CD14-positive monocyte (primary cell): ENCODE measurements around the gene FUZ. TPM values are rescaled to one million over a fixed set of nuclear protein-coding genes. Genes with fewer than 3 reads are reported as not detected.
A peak's percentile ranks its signal among the peaks of the same experiment; 100 is the strongest.

Experiments
- DNase-seq, 3 donors: peaks; one replicate each; pipeline ENCODE4 v3.0.0-alpha.2; 2011 to 2022
- H2AFZ ChIP-seq: 2 replicates; pipeline ENCODE4 v1.6.0; 2012; ENCODE audit warnings: mild to moderate bottlenecking, low read depth, low read length, inconsistent platforms; ENCODE audit not compliant: insufficient read depth, poor library complexity, severe bottlenecking
- H3K27ac ChIP-seq, 2 donors: 1 replicate in 1 of 2; 2 replicates in 1 of 2; pipeline ENCODE4 v1.5.1; 2012 to 2013; ENCODE audit warnings: low read length in 2 of 2, control low read depth in 1 of 2, inconsistent platforms in 1 of 2, low read depth in 1 of 2, mild to moderate bottlenecking in 1 of 2
- H3K27me3 ChIP-seq, 2 donors: one replicate each; pipeline versions ENCODE4 v1.6.0 to v1.6.1; 2011 to 2013; ENCODE audit warnings: low read length in 2 of 2; ENCODE audit not compliant: control insufficient read depth in 2 of 2, insufficient read depth in 2 of 2
- H3K36me3 ChIP-seq, 2 donors: replicated peaks in 1 of 2; 1 replicate in 1 of 2; 2 replicates in 1 of 2; pipeline versions ENCODE4 v1.5.1 to v1.6.1; 2012 to 2013; ENCODE audit warnings: low read length in 2 of 2, control low read depth in 1 of 2, inconsistent platforms in 1 of 2, mild to moderate bottlenecking in 1 of 2; ENCODE audit not compliant: insufficient read depth in 2 of 2, control insufficient read depth in 1 of 2
- H3K4me1 ChIP-seq, 2 donors: 1 replicate in 1 of 2; 2 replicates in 1 of 2; pipeline versions ENCODE4 v1.5.1 to v1.6.1; 2012 to 2013; ENCODE audit warnings: low read length in 2 of 2, control low read depth in 1 of 2, inconsistent platforms in 1 of 2, mild to moderate bottlenecking in 1 of 2, moderate library complexity in 1 of 2; ENCODE audit not compliant: insufficient read depth in 2 of 2, control insufficient read depth in 1 of 2
- H3K4me2 ChIP-seq: replicated peaks from 2 replicates; pipeline ENCODE3; 2012; ENCODE audit warnings: low read length, moderate library complexity, mild to moderate bottlenecking; ENCODE audit not compliant: poor library complexity, severe bottlenecking; ENCODE audit errors: extremely low read depth
- H3K4me3 ChIP-seq, 3 experiments: fragments of 200-600 bp in 1 of 3; sonication (generic) in 1 of 3; replicated peaks in 1 of 3; 1 replicate in 2 of 3; 2 replicates in 1 of 3; pipeline ENCODE4 v1.5.1; 2011 to 2013; ENCODE audit warnings: low read length in 3 of 3, mild to moderate bottlenecking in 3 of 3, control low read depth in 2 of 3, low read depth in 2 of 3, inconsistent platforms in 1 of 3, moderate library complexity in 1 of 3
- H3K79me2 ChIP-seq: 2 replicates; pipeline ENCODE4 v1.6.0; 2012; ENCODE audit warnings: mild to moderate bottlenecking, control low read depth, inconsistent platforms, low read length, moderate library complexity; ENCODE audit not compliant: insufficient read depth
- H3K9ac ChIP-seq: 2 replicates; pipeline ENCODE4 v1.6.0; 2017; ENCODE audit warnings: low read length, mild to moderate bottlenecking; ENCODE audit not compliant: insufficient read depth, poor library complexity, severe bottlenecking
- H3K9me3 ChIP-seq, 2 donors: replicated peaks in 1 of 2; 1 replicate in 1 of 2; 2 replicates in 1 of 2; pipeline versions ENCODE4 v1.5.1 to v1.6.1; 2012 to 2013; ENCODE audit warnings: low read length in 2 of 2, control low read depth in 1 of 2; ENCODE audit not compliant: control insufficient read depth in 1 of 2, insufficient read depth in 1 of 2
- H4K20me1 ChIP-seq: 2 replicates; pipeline ENCODE4 v1.6.0; 2012; ENCODE audit warnings: mild to moderate bottlenecking, low read length, control low read depth, moderate library complexity; ENCODE audit not compliant: insufficient read depth
- H3K27ac Mint-ChIP-seq, 7 donors: one replicate each; pipeline ENCODE4 v1.8.0; 2020; ENCODE audit warnings: mild to moderate bottlenecking in 7 of 7, mixed read lengths in 7 of 7, moderate library complexity in 6 of 7, inconsistent platforms in 2 of 7
- H3K27me3 Mint-ChIP-seq, 3 donors: one replicate each; pipeline ENCODE4 v1.8.0; 2021 to 2022; ENCODE audit warnings: low read depth in 3 of 3, mild to moderate bottlenecking in 3 of 3, mixed read lengths in 3 of 3, moderate library complexity in 3 of 3, inconsistent platforms in 1 of 3
- H3K36me3 Mint-ChIP-seq, 2 donors: one replicate each; pipeline ENCODE4 v1.8.0; 2020; ENCODE audit warnings: mixed read lengths in 2 of 2, inconsistent platforms in 1 of 2, mild to moderate bottlenecking in 1 of 2
- H3K4me1 Mint-ChIP-seq: one replicate; pipeline ENCODE4 v1.8.0; 2020; ENCODE audit warnings: mild to moderate bottlenecking, mixed read lengths
- H3K4me3 Mint-ChIP-seq, 2 donors: one replicate each; pipeline ENCODE4 v1.8.0; 2020; ENCODE audit warnings: mild to moderate bottlenecking in 2 of 2, mixed read lengths in 2 of 2, moderate library complexity in 1 of 2
- H3K9me3 Mint-ChIP-seq, 7 donors: one replicate each; pipeline ENCODE4 v1.8.0; 2020 to 2022; ENCODE audit warnings: mixed read lengths in 7 of 7, mild to moderate bottlenecking in 6 of 7, moderate library complexity in 6 of 7, inconsistent platforms in 2 of 7
- CTCF ChIP-seq: fragments of 200-600 bp; IDR thresholded peaks from one replicate; pipeline ENCODE4 v1.8.0; 2022; ENCODE audit warnings: antibody characterized with exemption, mild to moderate bottlenecking
- WGBS: methylation state at CpG from one replicate; pipeline ENCODE4 v1.1.5; 2013; ENCODE audit warnings: missing lambda C conversion rate; ENCODE audit not compliant: insufficient coverage; 5-methylcytosine and 5-hydroxymethylcytosine counted together
- intact Hi-C, 2 donors: fragments of 100-400 bp; cut with micrococcal nuclease; formaldehyde crosslinking; loops; one replicate each; pipeline versions ENCODE4 v1.15.0 to v1.15.1; 2023
- polyA plus RNA-seq, 3 donors: library from polyadenylated mRNA; depleted of rRNA in 1 of 3; unstranded in 2 of 3; stranded (reverse) in 1 of 3; fragments of 300-500 nt in 2 of 3; fragments of >200 nt in 1 of 3; fragmentation: Illumina TruSeq in 2 of 3; gene quantifications; 1 replicate in 2 of 3; 2 replicates in 1 of 3; pipeline ENCODE4 v1.2.3, GENCODE V29; 2012 to 2021

FUZ gene
- polyA plus RNA-seq, 3 donors, result 5.3 to 16.7 (median 5.3) TPM

- no peak for TF ChIP-seq CTCF
- Mint-ChIP-seq H3K36me3 (peaks cover 73 to 83% of the 10 kb centered on the region in 2 donors), H3K27ac (peak overlapping the region in 1 of 7 donors; percentile 1), H3K4me1 (peaks cover 14% of the 10 kb centered on the region), H3K4me3 (no peak overlapping the region), H3K27me3 (no peaks in the 10 kb centered on the region), H3K9me3 (peaks cover 0 to 3% (median 0%) of the 10 kb centered on the region in 7 donors)
- H3K9me3 ChIP-seq, result no peaks in the 10 kb centered on the region
- H3K9ac ChIP-seq, result no peak overlapping the region
- H2AFZ ChIP-seq, result no peak overlapping the region
- H4K20me1 ChIP-seq, result peaks cover 9% of the 10 kb centered on the region
- H3K4me1 ChIP-seq, result peaks cover 10 to 12% of the 10 kb centered on the region in 2 donors
- peaks cover 73 to 91% of the 10 kb centered on the region in 2 donors for H3K36me3 ChIP-seq
- WGBS, result 90% methylated on average over 4 of the region's 5 CpGs
- no peak overlapping the region for H3K4me3 ChIP-seq
- H3K79me2 ChIP-seq, result no peaks in the 10 kb centered on the region
- no peak for DNase-seq
- no peak overlapping the region for H3K4me2 ChIP-seq
- H3K27ac ChIP-seq, result no peak overlapping the region
- intact Hi-C loops, result no loop called here
- H3K27me3 ChIP-seq, result no peaks in the 10 kb centered on the region
Measured at GRCh38 chr19:49837009-49837310, 23.9 kb upstream of the FUZ start.

GRCh38 chr19:49836176-49837008 lies 23.3 kb upstream of the FUZ start:
- Histone ChIP-seq H3K27me3 (no peaks in the 10 kb centered on the region), H3K27ac (no peak overlapping the region), H3K79me2 (no peaks in the 10 kb centered on the region), H3K9ac (no peak overlapping the region), H3K36me3 (peaks cover 78 to 97% of the 10 kb centered on the region in 2 donors), H2AFZ (no peak overlapping the region), H3K4me2 (no peak overlapping the region), H3K4me3 (no peak overlapping the region), H3K9me3 (no peaks in the 10 kb centered on the region), H4K20me1 (peaks cover 15% of the 10 kb centered on the region), H3K4me1 (peaks cover 16 to 18% of the 10 kb centered on the region in 2 donors)
- Mint-ChIP-seq H3K4me1 (peaks cover 19% of the 10 kb centered on the region), H3K9me3 (peaks cover 0 to 3% (median 0%) of the 10 kb centered on the region in 7 donors), H3K27me3 (no peaks in the 10 kb centered on the region), H3K36me3 (peaks cover 77 to 89% of the 10 kb centered on the region in 2 donors), H3K27ac (no peak overlapping the region), H3K4me3 (no peak overlapping the region)
- intact Hi-C loops, result no loop called here
- 97% methylated on average over 15 of the region's 20 CpGs for WGBS
- TF ChIP-seq CTCF, result no peak
- no peak for DNase-seq
